RWPE2 (cell line): ENCODE measurements around the gene SNX5.
A peak's percentile ranks its signal among the peaks of the same experiment; 100 is the strongest.

Source experiments
- ATAC-seq: fragments of 200-7000 bp; cut with Tn5 transposase; 3 replicates; pipeline ENCODE4 v1.9.1; 2021; ENCODE audit warnings: low read depth
- DNase-seq: peaks from one replicate; pipeline ENCODE4 v3.0.0-alpha.2; 2020; ENCODE audit warnings: low spot score
- H3K27ac ChIP-seq: fragments of 450-650 bp; 2 replicates; pipeline ENCODE4 v1.5.1; 2017; ENCODE audit warnings: mild to moderate bottlenecking; ENCODE audit not compliant: poor library complexity, severe bottlenecking
- H3K27me3 ChIP-seq: fragments of 250-450 bp; sonication (Bioruptor Pico); 2 replicates; pipeline ENCODE4 v1.5.1; 2021; ENCODE audit warnings: mild to moderate bottlenecking, moderate library complexity; ENCODE audit not compliant: insufficient read depth, poor library complexity, severe bottlenecking
- H3K36me3 ChIP-seq: fragments of 250-450 bp; sonication (Bioruptor Pico); 2 replicates; pipeline ENCODE4 v1.5.1; 2020; ENCODE audit warnings: low read depth, mild to moderate bottlenecking, moderate library complexity
- H3K4me1 ChIP-seq: fragments of 250-450 bp; sonication (Bioruptor Pico); 2 replicates; pipeline ENCODE4 v1.5.1; 2021; ENCODE audit warnings: mild to moderate bottlenecking, moderate library complexity; ENCODE audit not compliant: insufficient read depth, poor library complexity, severe bottlenecking
- H3K4me3 ChIP-seq: fragments of 250-450 bp; sonication (Bioruptor Pico); 2 replicates; pipeline ENCODE4 v1.5.1; 2021; ENCODE audit warnings: mild to moderate bottlenecking, moderate library complexity; ENCODE audit not compliant: severe bottlenecking
- H3K9me3 ChIP-seq: fragments of 250-450 bp; sonication (Bioruptor Pico); 2 replicates; pipeline ENCODE4 v1.5.1; 2021; ENCODE audit warnings: mild to moderate bottlenecking, moderate library complexity; ENCODE audit not compliant: severe bottlenecking
- CTCF ChIP-seq: fragments of 450-650 bp; IDR thresholded peaks from one replicate; pipeline ENCODE4 v1.5.1; 2017; ENCODE audit warnings: mild to moderate bottlenecking, moderate library complexity; ENCODE audit not compliant: poor library complexity, severe bottlenecking

SNX5 gene

GRCh38 chr20:17901971-17902370, 66.6 kb downstream of the SNX5 start:
- ATAC-seq = no peak
- Histone ChIP-seq H3K4me1 (no peaks in the 10 kb centered on the region), H3K36me3 (no peaks in the 10 kb centered on the region), H3K4me3 (no peak overlapping the region), H3K27me3 (no peaks in the 10 kb centered on the region), H3K27ac (no peak overlapping the region), H3K9me3 (no peaks in the 10 kb centered on the region)
- no peak for DNase-seq
- TF ChIP-seq CTCF = no peak

GRCh38 chr20:17898548-17898994, 70.0 kb downstream of the SNX5 start:
- Histone ChIP-seq H3K4me1 (no peaks in the 10 kb centered on the region), H3K27me3 (no peaks in the 10 kb centered on the region), H3K36me3 (no peaks in the 10 kb centered on the region), H3K9me3 (no peaks in the 10 kb centered on the region), H3K27ac (no peak overlapping the region), H3K4me3 (no peak overlapping the region)
- ATAC-seq = peak; percentile 70
- peak; percentile 98 for TF ChIP-seq CTCF
- DNase-seq = no peak

- ATAC-seq (peak; percentile 27; the same call in 1 of the 3 replicates), DNase-seq (no peak)
- Histone ChIP-seq H3K27me3 (no peaks in the 10 kb centered on the region), H3K4me1 (no peaks in the 10 kb centered on the region), H3K4me3 (no peak overlapping the region), H3K36me3 (no peaks in the 10 kb centered on the region), H3K9me3 (no peaks in the 10 kb centered on the region), H3K27ac (no peak overlapping the region)
- no peak for TF ChIP-seq CTCF
Observed at GRCh38 chr20:17897566-17898307, 70.9 kb downstream of the SNX5 start.

- Histone ChIP-seq H3K9me3 (no peaks in the 10 kb centered on the region), H3K36me3 (no peaks in the 10 kb centered on the region), H3K27me3 (no peaks in the 10 kb centered on the region), H3K4me3 (no peak overlapping the region), H3K4me1 (no peaks in the 10 kb centered on the region), H3K27ac (no peak overlapping the region)
- TF ChIP-seq CTCF = no peak
- DNase-seq (no peak), ATAC-seq (no peak)
Observed at GRCh38 chr20:17896771-17897369, 71.7 kb downstream of the SNX5 start.

GRCh38 chr20:17896193-17896723, 72.3 kb downstream of the SNX5 start:
- H3K9me3 ChIP-seq = no peaks in the 10 kb centered on the region
- DNase-seq = no peak
- TF ChIP-seq CTCF = no peak
- no peaks in the 10 kb centered on the region for H3K36me3 ChIP-seq
- H3K4me1 ChIP-seq = no peaks in the 10 kb centered on the region
- no peaks in the 10 kb centered on the region for H3K27me3 ChIP-seq
- ATAC-seq = no peak
- H3K4me3 ChIP-seq = no peak overlapping the region
- H3K27ac ChIP-seq = no peak overlapping the region
